RCC 7860 (cell line): ENCODE measurements around the gene SDE2.
"Not testable (repeated sequence)": the region's sequence is repeated elsewhere in the genome, so short reads cannot be mapped to it uniquely, and the experiment has no call there.

Experiments used
- DNase-seq: peaks from one replicate; pipeline ENCODE4 v3.0.0-alpha.2; 2015; ENCODE audit warnings: low spot score
- FAIRE-seq: peaks from 2 replicates; lab custom pipeline; 2012; peaks lifted over from hg19 to GRCh38; lab: Jason Lieb, UNC

Gene SDE2

DNA sequence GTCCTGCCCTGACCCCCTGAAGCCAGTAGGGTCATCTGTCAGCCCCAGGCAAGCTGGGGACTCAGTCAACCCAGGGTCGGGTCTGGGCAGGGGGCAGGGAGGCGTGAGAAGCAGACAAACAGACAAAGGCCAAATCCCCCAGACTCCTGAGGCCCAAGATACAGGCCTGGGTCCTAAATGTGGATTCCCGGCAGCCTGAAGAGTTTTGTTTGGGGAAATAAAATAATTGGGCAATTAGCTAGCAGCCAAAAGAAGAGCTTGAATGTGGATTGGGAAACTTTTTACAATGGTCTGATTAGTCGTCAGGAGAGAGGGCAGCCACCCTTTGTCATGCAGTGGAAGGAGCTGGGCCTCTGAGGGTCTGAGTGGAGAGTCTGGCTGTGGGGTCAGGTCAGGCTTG lies 53.6 kb downstream of the SDE2 start:
- no peak for FAIRE-seq
- no peak for DNase-seq

DNA sequence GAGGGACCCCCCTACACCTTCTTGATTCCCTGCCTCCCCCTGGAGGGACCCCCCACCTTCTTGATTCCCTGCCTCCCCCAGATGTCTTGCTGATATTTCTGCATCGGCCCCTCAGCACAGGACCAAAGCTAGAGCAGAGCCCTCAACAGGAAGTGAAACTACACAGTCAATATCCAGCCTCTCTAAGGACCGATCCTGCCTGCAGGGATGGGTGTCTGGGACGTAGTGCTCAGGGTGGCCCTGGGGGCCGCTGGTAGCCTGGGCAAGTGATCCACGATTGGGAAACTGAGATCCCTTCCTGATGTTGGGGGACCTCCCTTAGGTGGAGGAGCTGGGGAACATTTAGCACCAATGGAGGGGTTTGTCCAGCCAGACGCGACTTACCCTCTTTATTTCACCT lies 54.2 kb downstream of the SDE2 start:
- DNase-seq (no peak), FAIRE-seq (no peak)

DNA sequence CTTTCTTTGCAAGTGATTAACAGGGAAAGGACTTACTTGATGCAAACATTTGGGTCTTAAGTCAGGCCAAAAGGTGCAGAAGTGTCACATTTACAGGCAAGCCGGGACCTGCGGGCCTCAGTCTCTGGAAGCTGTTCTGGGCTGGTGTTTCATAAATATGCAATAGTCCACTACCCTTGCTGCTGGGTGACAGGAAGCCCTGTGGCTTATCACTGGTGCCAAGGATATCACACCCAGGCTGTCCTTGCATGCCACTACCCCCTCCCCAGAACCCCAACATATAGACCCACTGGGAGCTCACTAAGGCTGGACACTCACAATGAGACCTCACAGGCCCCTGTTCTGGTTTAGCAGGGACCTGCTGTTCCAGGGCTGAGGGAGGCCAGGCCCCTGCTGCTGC lies 54.8 kb downstream of the SDE2 start:
- FAIRE-seq (no peak), DNase-seq (no peak)

DNA sequence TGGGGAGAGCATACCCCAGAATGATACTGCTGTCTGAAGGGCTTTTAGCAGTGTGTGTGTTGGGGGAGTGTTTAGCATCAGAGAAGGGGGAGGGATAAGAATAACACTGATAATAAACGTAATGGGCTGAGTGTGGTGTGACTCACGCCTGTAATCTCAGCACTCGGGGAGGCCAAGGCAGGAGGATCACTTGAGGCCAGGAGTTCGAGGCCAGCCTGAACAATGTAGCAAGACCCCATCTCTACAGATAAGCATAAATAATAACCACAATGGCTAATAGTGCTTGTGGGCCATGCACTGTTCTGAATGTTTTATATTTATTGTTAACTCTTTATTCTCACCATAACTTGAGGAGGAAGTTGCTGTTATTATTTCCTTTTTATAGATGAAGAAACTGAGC lies 55.6 kb downstream of the SDE2 start:
- FAIRE-seq (no peak), DNase-seq (no peak)

DNA sequence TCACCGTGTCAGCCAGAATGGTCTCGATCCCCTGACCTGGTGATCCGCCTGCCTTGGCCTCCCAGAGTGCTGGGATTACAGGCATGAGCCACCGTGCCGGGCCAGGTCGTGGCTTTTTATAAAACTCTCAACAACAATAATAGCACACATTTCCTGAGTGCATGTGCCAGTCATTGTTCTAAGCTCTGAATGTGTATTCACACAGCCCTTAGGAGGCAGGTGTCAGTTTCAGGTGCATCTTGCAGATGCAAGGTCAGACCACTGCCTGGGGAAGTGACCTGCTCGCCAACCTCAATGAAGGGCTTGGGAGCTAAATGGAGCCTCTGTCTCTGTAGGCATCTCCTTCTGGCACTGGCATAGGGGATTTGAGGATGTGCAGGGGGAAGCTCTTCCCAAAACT lies 56.6 kb downstream of the SDE2 start:
- DNase-seq (no peak), FAIRE-seq (no peak)

DNA sequence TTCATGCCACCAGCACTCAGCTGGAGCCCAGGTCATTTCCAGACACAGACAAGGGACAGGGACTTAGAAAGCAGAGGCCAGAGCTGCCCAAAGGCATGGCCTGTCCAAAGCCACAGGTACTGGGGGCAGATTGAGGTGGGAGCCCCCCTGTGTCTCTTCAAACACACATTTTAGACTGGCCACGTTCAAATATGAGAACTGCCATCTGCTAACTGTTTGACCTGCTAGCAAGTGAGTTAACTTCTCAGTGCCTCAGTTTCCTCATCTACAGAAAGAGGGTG lies 57.3 kb downstream of the SDE2 start:
- FAIRE-seq (no peak), DNase-seq (no peak)

DNA sequence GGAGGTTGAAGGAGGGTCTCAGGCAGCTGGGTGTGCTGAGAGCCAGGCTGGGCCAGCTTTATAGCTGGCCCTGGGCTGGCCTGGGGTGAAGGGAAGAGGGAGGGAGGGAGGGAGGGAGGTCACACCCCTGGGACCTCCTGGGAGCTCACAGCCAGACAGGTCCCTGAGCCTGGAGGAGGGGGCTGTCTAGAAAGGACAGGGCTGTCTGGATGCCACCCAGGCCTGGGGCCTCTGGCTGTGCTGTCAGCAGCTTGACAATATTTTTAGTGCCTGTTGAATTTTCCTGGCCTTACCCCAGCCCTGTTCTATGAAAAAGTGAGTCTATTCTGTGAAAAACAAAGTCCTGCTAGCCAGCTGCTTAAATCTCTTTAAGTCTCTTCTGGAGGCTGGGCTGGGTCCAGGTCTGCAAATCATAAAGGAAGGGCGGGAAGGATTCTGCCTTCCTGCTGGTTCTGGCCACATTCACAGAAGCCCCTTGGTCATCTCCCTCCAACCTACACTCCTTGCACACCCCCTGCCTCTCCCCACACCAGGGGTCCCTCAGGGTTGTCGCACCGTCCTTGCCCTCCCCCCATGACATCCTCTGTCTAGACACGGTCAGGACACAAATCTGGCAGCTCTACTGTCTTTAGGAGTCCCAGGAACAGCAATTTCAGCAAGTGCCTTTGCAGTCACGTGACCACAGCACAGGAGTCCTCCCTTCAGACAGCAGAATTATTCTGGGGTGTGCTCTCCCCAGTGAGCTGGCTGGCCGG lies 57.8 kb downstream of the SDE2 start, which contains the start of gene LEFTY2:
Gene LEFTY2 (minus strand): TSS at position 34 of the 755 bp plus-strand sequence. CDS start 80 bp downstream, outside the sequence.
- FAIRE-seq (no peak), DNase-seq (no peak)

DNA sequence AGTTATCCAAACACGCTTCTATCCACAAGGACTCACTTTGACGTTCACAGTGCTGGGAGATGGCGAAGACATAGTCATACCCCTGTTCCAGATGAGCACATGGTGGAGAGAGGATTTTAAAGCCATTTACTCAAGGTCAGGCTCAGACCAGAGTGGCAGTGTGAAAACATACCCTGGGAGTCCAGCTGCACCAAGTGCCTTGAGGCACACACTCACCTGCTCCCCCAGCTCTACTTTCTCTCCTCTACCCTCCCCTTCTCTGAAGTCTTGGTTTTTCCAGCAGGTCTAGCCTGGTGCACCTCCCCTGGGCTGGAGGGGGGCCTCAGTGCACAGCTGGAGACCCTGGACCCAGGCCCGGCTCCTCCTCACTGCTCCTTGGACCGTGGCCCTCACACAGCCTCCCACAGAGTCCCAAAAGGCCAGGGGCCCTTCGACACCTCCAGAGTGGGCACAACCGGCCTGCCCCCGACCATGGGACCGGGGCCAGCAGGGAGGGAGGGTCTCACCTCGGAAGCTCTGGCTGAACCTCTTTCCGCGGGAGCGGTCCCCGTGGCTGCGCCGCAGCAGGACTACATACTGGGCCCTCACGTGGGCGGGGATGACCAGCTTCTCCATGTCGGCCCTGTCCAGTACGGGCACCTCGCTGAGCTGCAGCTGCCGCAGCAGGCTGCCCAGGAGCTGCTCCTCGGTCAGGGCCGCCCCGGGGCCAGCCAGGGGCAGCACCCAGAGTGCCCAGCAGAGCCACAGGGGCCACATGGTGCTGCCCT lies 58.6 kb downstream of the SDE2 start:
- DNase-seq: no peak
- FAIRE-seq: no peak

GRCh38 chr1:225939939-225940310 lies 59.2 kb downstream of the SDE2 start:
- FAIRE-seq, DNase-seq: not testable (repeated sequence)

GRCh38 chr1:225939097-225939938 lies 59.8 kb downstream of the SDE2 start:
- not testable (repeated sequence) for FAIRE-seq, DNase-seq

DNA sequence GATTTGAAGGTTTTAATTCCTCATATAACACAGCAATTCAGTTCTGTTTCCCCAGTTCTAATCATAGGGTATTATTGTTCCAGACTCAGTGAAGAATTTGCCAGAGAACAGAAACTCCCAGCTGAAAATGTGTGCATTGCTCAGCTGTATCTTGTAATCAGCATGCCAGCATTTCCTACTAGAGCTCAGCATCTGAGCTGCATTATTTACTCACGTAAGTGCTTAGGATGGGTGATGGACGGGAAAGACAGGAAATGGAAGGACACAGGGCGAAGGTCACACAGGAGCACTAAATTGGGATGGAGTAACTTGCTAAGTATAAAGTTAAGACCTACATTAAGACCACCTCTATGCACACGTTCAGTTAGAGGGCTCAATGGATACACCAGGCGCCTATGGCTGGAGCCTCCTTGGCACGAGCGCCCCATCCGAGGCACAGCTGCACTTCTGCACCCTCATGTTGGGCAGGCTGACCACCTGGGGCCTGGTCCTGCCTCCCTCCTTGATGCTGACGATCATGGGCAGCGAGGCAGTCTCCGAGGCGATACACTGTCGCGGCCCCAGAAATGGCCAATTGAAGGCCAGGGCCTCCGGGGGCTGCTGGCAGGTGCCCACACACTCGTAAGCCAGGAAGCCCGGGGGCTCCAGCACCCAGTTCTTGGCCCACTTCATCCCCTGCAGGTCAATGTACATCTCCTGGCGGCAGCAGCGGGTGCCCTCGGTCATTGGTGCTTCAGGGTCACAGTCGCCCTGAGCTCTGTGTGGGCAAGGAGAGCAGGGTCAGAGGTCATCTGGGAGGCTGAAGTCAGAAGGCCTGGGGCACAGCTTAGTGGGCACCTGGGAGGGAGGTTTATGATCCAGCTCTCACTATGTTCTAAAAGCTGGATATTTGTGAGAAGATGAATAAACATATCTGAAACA lies 61.8 kb downstream of the SDE2 start:
- no peak for FAIRE-seq
- DNase-seq: no peak

DNA sequence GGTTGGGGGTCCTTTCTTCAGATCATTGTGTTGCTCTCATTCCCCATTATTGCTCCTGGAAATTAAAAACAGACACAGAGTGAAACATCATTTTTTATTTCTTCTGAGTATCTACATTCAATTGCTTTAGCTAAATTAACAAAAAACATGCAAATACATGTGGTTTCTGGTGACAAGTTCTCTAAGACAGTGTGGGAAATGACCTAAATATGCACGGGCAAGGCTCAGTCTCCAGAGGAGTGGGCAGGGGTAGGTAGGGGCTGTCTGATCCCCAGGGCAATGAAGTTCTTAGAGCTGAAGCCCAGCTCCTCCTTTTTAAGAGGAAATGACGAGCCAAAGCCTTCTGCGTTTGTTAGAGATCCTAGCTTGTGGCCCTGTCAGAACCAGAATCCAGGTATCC lies 62.6 kb downstream of the SDE2 start:
- no peak for FAIRE-seq
- no peak for DNase-seq

DNA sequence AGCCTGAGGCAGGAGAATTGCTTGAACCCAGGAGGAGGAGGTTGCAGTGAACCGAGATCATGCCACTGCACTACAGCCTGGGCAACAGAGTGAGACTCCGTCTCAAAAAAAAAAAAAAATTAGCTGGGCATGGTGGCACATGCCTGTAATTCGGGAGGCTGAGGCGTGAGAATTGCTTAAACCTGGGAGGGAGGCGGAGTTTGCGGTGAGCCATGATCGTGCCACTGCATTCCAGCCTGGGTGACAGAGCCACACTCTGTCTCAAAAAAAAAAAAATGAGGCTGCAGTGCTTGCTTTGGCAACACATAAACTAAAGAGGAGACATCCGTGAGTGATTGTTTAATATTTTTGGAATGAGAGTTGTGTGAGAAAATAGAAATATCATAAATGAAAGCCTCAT lies 63.1 kb downstream of the SDE2 start:
- FAIRE-seq, DNase-seq: not testable (repeated sequence)

- FAIRE-seq (no peak), DNase-seq (no peak)
These were observed 64.4 kb downstream of the SDE2 start for GRCh38 chr1:225934711-225935110.

GRCh38 chr1:225933072-225933471 lies 66.1 kb downstream of the SDE2 start:
- peak; percentile 95 for FAIRE-seq

More at GRCh38 chr1:225933072-225933471, 66.1 kb downstream of the SDE2 start:
- peak; percentile 62 for DNase-seq
